Measurements from ENCODE around the gene GAREM2. TPM values are rescaled to one million over a fixed set of nuclear protein-coding genes. Genes with fewer than 3 reads are reported as not detected.

Gene GAREM2
- total RNA-seq, 4 donors from 2014 or later = 0.39 to 0.98 (median 0.72) TPM

DNA sequence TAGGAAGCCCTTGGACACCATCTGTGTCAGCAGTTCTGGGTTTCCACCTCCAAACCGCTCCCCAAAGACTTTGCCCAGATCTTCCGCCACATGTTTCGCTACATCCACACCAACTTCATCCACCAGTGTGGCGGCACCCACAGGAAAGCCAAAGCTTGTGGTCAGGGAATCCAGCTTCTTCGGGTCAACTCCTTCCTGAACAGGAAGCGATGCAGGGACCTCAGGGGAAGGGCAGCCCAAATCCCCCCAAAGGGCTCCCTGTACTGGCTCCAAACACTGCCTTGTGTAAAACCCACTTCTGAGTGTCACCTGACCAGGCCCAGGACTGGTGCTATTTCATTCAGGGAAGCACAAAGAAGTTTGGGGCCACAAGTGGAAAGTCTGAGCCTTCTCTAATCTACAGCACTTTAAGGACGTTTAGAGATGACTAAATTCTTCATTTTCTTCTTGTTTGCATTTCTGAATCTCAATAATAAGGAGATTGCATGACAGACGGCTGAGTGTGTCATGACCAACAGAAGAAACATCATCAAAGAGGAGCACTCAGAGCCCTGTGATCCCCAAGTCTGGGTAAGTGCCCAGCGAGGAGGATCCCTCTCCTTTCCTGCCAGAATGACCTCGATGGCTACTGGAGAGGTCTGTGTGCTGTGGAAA lies 20.8 kb downstream of the GAREM2 start:
- Histone ChIP-seq H3K9me3 (no peaks in the 10 kb centered on the region), H3K4me3 (no peak overlapping the region), H3K4me1 (peaks cover 8% of the 10 kb centered on the region), H3K27ac (no peak overlapping the region), H3K27me3 (no peaks in the 10 kb centered on the region), H3K36me3 (peaks cover 84% of the 10 kb centered on the region)
- DNase-seq (ENCODE audit: low spot score in 2 of 2) = no peak
- WGBS = 92% methylated on average over 9 of the region's 10 CpGs
- TF ChIP-seq POLR2AphosphoS5 (IDR thresholded peaks at IDR 0.05) (no peak), EP300 (IDR thresholded peaks at IDR 0.05) (no peak)
- TF ChIP-seq, protein P1, sequence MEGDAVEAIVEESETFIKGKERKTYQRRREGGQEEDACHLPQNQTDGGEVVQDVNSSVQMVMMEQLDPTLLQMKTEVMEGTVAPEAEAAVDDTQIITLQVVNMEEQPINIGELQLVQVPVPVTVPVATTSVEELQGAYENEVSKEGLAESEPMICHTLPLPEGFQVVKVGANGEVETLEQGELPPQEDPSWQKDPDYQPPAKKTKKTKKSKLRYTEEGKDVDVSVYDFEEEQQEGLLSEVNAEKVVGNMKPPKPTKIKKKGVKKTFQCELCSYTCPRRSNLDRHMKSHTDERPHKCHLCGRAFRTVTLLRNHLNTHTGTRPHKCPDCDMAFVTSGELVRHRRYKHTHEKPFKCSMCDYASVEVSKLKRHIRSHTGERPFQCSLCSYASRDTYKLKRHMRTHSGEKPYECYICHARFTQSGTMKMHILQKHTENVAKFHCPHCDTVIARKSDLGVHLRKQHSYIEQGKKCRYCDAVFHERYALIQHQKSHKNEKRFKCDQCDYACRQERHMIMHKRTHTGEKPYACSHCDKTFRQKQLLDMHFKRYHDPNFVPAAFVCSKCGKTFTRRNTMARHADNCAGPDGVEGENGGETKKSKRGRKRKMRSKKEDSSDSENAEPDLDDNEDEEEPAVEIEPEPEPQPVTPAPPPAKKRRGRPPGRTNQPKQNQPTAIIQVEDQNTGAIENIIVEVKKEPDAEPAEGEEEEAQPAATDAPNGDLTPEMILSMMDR (IDR thresholded peaks at IDR 0.05) = no peak

DNA sequence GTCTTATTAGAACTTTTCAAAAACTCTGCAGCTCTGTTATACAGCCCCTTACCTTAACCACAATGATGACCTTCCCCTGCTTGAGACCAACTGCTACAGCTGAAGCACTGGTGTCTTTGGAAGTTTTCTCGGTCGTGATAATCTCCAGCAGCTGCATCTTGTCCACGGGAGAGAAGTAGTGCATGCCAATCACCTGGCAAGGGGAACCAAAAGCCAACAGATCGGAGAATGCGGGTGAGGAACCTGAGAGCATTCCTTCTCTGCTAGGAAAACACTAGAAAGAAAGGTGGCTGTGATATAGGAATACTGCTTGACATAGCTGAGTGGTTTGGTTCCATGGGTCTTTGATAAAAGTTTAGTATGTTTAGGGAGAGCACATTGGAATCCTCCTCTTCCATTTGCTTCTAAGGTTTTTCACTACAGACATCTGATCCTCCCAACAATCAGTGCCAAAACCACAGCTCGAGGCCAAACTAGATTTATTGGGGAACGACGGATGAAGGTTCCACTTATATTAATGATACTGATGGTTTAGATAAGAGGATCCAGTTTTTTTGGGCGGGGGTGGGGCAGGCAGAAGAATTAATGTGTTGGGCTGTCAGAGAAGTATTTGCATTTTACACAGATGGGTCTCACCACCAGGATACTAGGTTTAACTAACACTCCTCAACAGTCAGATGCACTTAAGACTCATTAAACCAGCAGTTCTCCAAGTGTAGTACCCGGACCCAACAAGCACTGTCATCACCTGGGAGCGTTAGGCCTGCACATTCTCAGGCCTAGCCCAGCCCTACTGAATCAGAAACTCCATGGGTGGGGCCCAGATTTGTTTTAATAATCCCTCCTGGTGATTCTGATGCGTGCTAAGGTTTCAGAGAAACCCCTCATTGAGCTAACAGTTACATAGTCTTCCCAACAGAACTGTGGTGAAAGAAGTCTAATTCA lies 22.4 kb downstream of the GAREM2 start:
- no peak for TF ChIP-seq POLR2AphosphoS5 (IDR thresholded peaks at IDR 0.05)
- TF ChIP-seq EP300 (IDR thresholded peaks at IDR 0.05) = no peak
- no peak for TF ChIP-seq POLR2A (IDR thresholded peaks at IDR 0.05)
- TF ChIP-seq, protein P1 (IDR thresholded peaks at IDR 0.05) = no peak
- Histone ChIP-seq H3K4me1 (peaks cover 8% of the 10 kb centered on the region), H3K27me3 (no peaks in the 10 kb centered on the region), H3K27ac (no peak overlapping the region), H3K9me3 (no peaks in the 10 kb centered on the region), H3K4me3 (no peak overlapping the region), H3K36me3 (peaks cover 93% of the 10 kb centered on the region)
- no peak for DNase-seq (ENCODE audit: low spot score in 2 of 2)
- 43% methylated on average over 12 of the region's 12 CpGs for WGBS

DNA sequence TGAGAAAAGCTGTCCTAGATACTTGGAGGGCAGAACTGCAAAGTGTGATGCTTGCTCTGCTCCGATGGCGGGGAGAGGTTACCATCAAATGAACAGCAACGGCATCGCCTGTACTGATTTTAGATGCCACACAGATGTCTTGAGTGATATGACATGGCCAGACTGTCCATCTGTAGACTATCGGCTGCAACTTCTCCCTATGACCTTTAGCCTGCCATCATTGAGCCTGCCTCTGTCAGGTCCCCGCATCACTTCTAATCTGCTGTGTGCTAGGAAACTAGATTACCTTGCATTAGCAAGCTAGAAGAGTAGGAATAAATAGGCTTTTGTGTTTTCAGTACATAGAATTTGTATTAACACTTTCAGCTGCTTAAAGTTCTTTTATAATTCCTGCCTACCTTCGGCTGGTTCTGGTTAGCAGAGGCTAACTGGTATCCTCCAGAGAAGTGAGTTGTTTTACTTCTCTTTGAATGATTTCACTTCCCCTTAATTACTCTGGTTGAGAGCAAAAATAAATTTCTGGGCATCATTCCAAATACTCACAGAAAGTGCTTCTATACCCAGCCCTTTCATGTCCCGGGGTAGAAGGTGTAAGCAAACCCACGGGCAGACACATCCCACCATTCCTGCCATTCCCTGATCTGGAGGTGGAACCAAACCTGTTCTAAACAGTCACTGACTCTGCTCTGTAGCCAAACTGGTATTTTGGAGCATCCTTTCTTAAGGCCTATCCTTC lies 24.0 kb downstream of the GAREM2 start:
- WGBS = 77% methylated on average over 9 of the region's 9 CpGs
- no peak for DNase-seq (ENCODE audit: low spot score in 2 of 2)
- peaks cover 8% of the 10 kb centered on the region for H3K4me1 ChIP-seq
- no peak for TF ChIP-seq EP300 (IDR thresholded peaks at IDR 0.05)
- no peak for TF ChIP-seq POLR2A (IDR thresholded peaks at IDR 0.05)
- no peak for TF ChIP-seq POLR2AphosphoS5 (IDR thresholded peaks at IDR 0.05)
- TF ChIP-seq, protein P1 (IDR thresholded peaks at IDR 0.05) = no peak
- H3K9me3 ChIP-seq = no peaks in the 10 kb centered on the region
- H3K27ac ChIP-seq = no peak overlapping the region
- no peak overlapping the region for H3K4me3 ChIP-seq
- H3K36me3 ChIP-seq = peaks cover 90% of the 10 kb centered on the region
- no peaks in the 10 kb centered on the region for H3K27me3 ChIP-seq

DNA sequence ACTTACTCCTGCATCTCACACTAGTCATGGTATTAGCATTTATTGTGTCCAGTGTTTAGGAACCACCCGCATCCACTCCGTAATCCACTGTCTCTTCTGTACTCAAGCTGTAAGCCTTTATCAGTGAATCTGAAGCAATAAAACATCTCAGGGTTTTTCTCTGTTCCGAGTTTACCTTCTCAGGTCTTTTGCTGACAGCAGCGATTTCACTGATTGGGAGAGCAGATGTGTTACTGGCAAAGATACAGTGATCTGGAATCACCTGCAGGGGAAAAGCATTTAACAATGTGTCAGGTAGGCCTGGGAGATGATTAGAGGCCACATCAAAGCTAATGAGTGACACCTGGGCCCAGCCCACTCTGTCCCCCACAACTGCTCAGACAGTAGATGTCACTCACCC lies 24.6 kb downstream of the GAREM2 start:
- peaks cover 8% of the 10 kb centered on the region for H3K4me1 ChIP-seq
- no peak overlapping the region for H3K27ac ChIP-seq
- H3K9me3 ChIP-seq = no peaks in the 10 kb centered on the region
- no peak for DNase-seq (ENCODE audit: low spot score in 2 of 2)
- TF ChIP-seq POLR2AphosphoS5 (IDR thresholded peaks at IDR 0.05) (no peak), EP300 (IDR thresholded peaks at IDR 0.05) (no peak), POLR2A (IDR thresholded peaks at IDR 0.05) (no peak)
- TF ChIP-seq, protein P1 (IDR thresholded peaks at IDR 0.05) = no peak
- H3K27me3 ChIP-seq = no peaks in the 10 kb centered on the region
- no peak overlapping the region for H3K4me3 ChIP-seq
- WGBS = 56% methylated on average over 4 of the region's 4 CpGs
- peaks cover 89% of the 10 kb centered on the region for H3K36me3 ChIP-seq
